B cell (primary cell): ENCODE data around the gene TMEM161B. TPM values are rescaled to one million over a fixed set of nuclear protein-coding genes. Genes with fewer than 3 reads are reported as not detected.
"Not testable (repeated sequence)": the region's sequence is repeated elsewhere in the genome, so short reads cannot be mapped to it uniquely, and the experiment has no call there.

Experiments
- ATAC-seq: fragments of 200-7000 bp; cut with Tn5 transposase; one replicate; pipeline ENCODE4 v1.10.0; 2021; ENCODE audit warnings: low read depth, mild to moderate bottlenecking, moderate number of reproducible peaks, moderate library complexity
- CTCF ChIA-PET: fragments of 350-600 bp; sonication (Branson Sonifier 250); formaldehyde crosslinking; loops from one replicate; lab custom pipeline; 2021; ENCODE audit warnings: antibody characterized with exemption, inconsistent platforms; lab: Charles Lee
- POLR2A ChIA-PET: fragments of 350-600 bp; sonication (Branson Sonifier 250); formaldehyde crosslinking; loops from one replicate; lab custom pipeline; 2021; ENCODE audit warnings: antibody characterized with exemption; lab: Charles Lee
- DNase-seq: peaks from one replicate; pipeline ENCODE4 v3.0.0; 2013
- H2AFZ ChIP-seq: 2 replicates; pipeline ENCODE4 v1.6.1; 2012; ENCODE audit warnings: mild to moderate bottlenecking, low read depth, low read length; ENCODE audit not compliant: insufficient read depth, poor library complexity, severe bottlenecking
- H3K27ac ChIP-seq, 2 donors: 1 replicate in 1 of 2; 2 replicates in 1 of 2; pipeline ENCODE4 v1.5.1; 2012 to 2013; ENCODE audit warnings: low read length in 2 of 2, mild to moderate bottlenecking in 2 of 2, moderate library complexity in 1 of 2
- H3K27me3 ChIP-seq, 4 experiments: fragments of 200-600 bp in 1 of 4; sonication (generic) in 1 of 4; replicated peaks in 1 of 4; 1 replicate in 2 of 4; 2 replicates in 2 of 4; pipeline versions ENCODE4 v1.6.1 to v1.7.0; 2013 to 2016; ENCODE audit warnings: low read length in 3 of 4, mild to moderate bottlenecking in 2 of 4, mixed read lengths in 1 of 4, moderate library complexity in 1 of 4; ENCODE audit not compliant: insufficient read depth in 4 of 4, control insufficient read depth in 3 of 4; ENCODE audit errors: control extremely low read depth in 1 of 4
- H3K36me3 ChIP-seq, 2 experiments: replicated peaks in 1 of 2; 1 replicate in 1 of 2; 2 replicates in 1 of 2; pipeline versions ENCODE4 v1.6.1 to v1.7.1; 2013; ENCODE audit warnings: low read length in 1 of 2; ENCODE audit not compliant: insufficient read depth in 2 of 2, control insufficient read depth in 1 of 2; ENCODE audit errors: control extremely low read depth in 1 of 2, extremely low read depth in 1 of 2
- H3K4me1 ChIP-seq, 2 donors: fragments of 200-600 bp in 1 of 2; sonication (generic) in 1 of 2; 1 replicate in 1 of 2; 2 replicates in 1 of 2; pipeline versions ENCODE4 v1.5.1 to v1.6.1; 2013 to 2017; ENCODE audit warnings: low read length in 2 of 2; ENCODE audit not compliant: control insufficient read depth in 2 of 2, insufficient read depth in 2 of 2
- H3K4me2 ChIP-seq: replicated peaks from 2 replicates; pipeline ENCODE3; 2012; ENCODE audit warnings: mild to moderate bottlenecking, low read depth, low read length; ENCODE audit not compliant: poor library complexity, severe bottlenecking
- H3K4me3 ChIP-seq, 5 experiments: fragments of 200-600 bp in 1 of 5; sonication (generic) in 1 of 5; 1 replicate in 3 of 5; 2 replicates in 2 of 5; pipeline versions ENCODE4 v1.5.1 to v1.7.0; 2011 to 2016; ENCODE audit warnings: low read length in 4 of 5, mild to moderate bottlenecking in 4 of 5, low read depth in 2 of 5, control low read depth in 1 of 5, moderate library complexity in 1 of 5; ENCODE audit not compliant: insufficient read depth in 1 of 5; ENCODE audit errors: control extremely low read depth in 1 of 5, extremely low read depth in 1 of 5
- H3K79me2 ChIP-seq: fragments of 200-600 bp; sonication (generic); one replicate; pipeline ENCODE4 v1.6.0; 2016; ENCODE audit warnings: low read length; ENCODE audit not compliant: control insufficient read depth, insufficient read depth
- H3K9ac ChIP-seq: fragments of 200-600 bp; sonication (generic); 2 replicates; pipeline ENCODE4 v1.6.1; 2017; ENCODE audit warnings: mild to moderate bottlenecking, low read length, moderate library complexity
- H3K9me3 ChIP-seq, 3 donors: one replicate each; pipeline versions ENCODE4 v1.6.1 to v1.7.1; 2013; ENCODE audit warnings: low read length in 2 of 3; ENCODE audit not compliant: control insufficient read depth in 2 of 3, insufficient read depth in 1 of 3; ENCODE audit errors: control extremely low read depth in 1 of 3
- H4K20me1 ChIP-seq: 2 replicates; pipeline ENCODE4 v1.6.0; 2012; ENCODE audit warnings: mild to moderate bottlenecking, low read length; ENCODE audit not compliant: insufficient read depth, control insufficient read depth, poor library complexity, severe bottlenecking
- H3K27ac Mint-ChIP-seq: one replicate; pipeline ENCODE4 v1.8.0; 2021; ENCODE audit warnings: mixed read lengths
- H3K27me3 Mint-ChIP-seq: one replicate; pipeline ENCODE4 v1.8.0; 2021; ENCODE audit warnings: mixed read lengths
- H3K4me1 Mint-ChIP-seq: one replicate; pipeline ENCODE4 v1.8.0; 2021; ENCODE audit warnings: mixed read lengths
- H3K4me3 Mint-ChIP-seq: one replicate; pipeline ENCODE4 v1.8.0; 2021; ENCODE audit warnings: mixed read lengths
- H3K9me3 Mint-ChIP-seq: one replicate; pipeline ENCODE4 v1.8.0; 2022; ENCODE audit warnings: mixed read lengths; ENCODE audit not compliant: insufficient read depth
- CTCF ChIP-seq: fragments of 200-600 bp; IDR thresholded peaks from one replicate; pipeline ENCODE4 v1.8.0; 2022; ENCODE audit warnings: antibody characterized with exemption, mild to moderate bottlenecking
- EZH2 ChIP-seq: IDR thresholded peaks from 2 replicates; pipeline ENCODE4 v1.6.1; 2012; ENCODE audit warnings: borderline replicate concordance, low read depth, mild to moderate bottlenecking, moderate library complexity, low read length; ENCODE audit not compliant: insufficient read depth, poor library complexity, severe bottlenecking
- WGBS: methylation state at CpG from one replicate; pipeline ENCODE4 v1.1.5; 2013; ENCODE audit warnings: missing lambda C conversion rate; ENCODE audit not compliant: insufficient coverage; 5-methylcytosine and 5-hydroxymethylcytosine counted together
- intact Hi-C: fragments of 100-400 bp; cut with micrococcal nuclease; formaldehyde crosslinking; loops from one replicate; pipeline ENCODE4 v1.10.0; 2022
- polyA plus RNA-seq: library from polyadenylated mRNA; depleted of rRNA; stranded (reverse); fragments of >200 nt; gene quantifications from 2 replicates; pipeline ENCODE4 v1.2.3, GENCODE V29; 2012
- total RNA-seq, 2 donors: library from RNA; stranded (reverse); fragments of 120-200 nt in 1 of 2; gene quantifications; 1 replicate in 1 of 2; 2 replicates in 1 of 2; pipeline versions ENCODE4 v1.2.3 to v1.2.4, GENCODE V29; 2013 to 2022

The TMEM161B gene
- total and polyA plus RNA-seq, 2 donors (not counting 1 experiment from before 2014, with no cell fraction given), result 12.7 to 32.2 TPM

DNA sequence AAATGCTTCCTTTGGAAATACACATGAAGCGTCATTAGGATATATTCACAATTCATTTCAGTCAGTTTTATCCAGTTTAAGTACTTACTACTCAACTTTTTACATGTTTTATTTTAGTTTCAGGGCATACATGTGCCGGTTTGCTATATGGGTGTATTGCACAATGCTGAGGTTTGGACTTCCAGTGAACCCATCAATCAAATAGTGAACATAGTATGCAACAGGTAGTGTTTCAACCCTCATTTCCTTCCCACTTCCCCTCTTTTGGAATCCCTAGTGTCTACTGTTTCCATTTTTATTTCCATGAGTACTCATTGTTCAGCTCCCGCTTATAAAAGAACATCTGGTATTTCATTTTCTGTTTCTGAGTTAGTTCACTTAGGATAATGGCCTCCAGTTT lies 74.7 kb downstream of the TMEM161B start:
- H3K79me2 ChIP-seq, result no peaks in the 10 kb centered on the region
- Mint-ChIP-seq H3K4me3 (no peak overlapping the region), H3K4me1 (no peaks in the 10 kb centered on the region), H3K9me3 (no peaks in the 10 kb centered on the region), H3K27me3 (no peaks in the 10 kb centered on the region), H3K27ac (no peak overlapping the region)
- DNase-seq (no peak), ATAC-seq (no peak)
- no peak overlapping the region for H3K4me3 ChIP-seq
- H3K36me3 ChIP-seq, result peaks cover 5 to 10% of the 10 kb centered on the region in 2 experiments
- intact Hi-C loops, result no loop called here
- H2AFZ ChIP-seq, result no peak overlapping the region
- peaks cover 0 to 20% (median 16%) of the 10 kb centered on the region in 3 donors for H3K9me3 ChIP-seq
- no peaks in the 10 kb centered on the region for H4K20me1 ChIP-seq
- no peak overlapping the region for H3K27ac ChIP-seq
- TF ChIP-seq EZH2 (no peak), CTCF (no peak)
- WGBS, result no CpG with 5 or more reads among the region's 3 CpGs
- H3K9ac ChIP-seq, result no peak overlapping the region
- H3K4me2 ChIP-seq, result no peak overlapping the region
- CTCF ChIA-PET, result no interaction called here
- POLR2A ChIA-PET, result no interaction called here
- H3K4me1 ChIP-seq, result no peaks in the 10 kb centered on the region
- H3K27me3 ChIP-seq, result no peaks in the 10 kb centered on the region

- ChIA-PET POLR2A (no interaction called here), CTCF (no interaction called here)
- Histone ChIP-seq H3K9ac (no peak overlapping the region), H2AFZ (no peak overlapping the region), H3K79me2 (no peaks in the 10 kb centered on the region), H3K4me2 (no peak overlapping the region), H3K36me3 (peaks cover 0 to 3% of the 10 kb centered on the region in 2 experiments), H3K9me3 (peaks cover 8 to 39% (median 36%) of the 10 kb centered on the region in 3 donors), H4K20me1 (no peaks in the 10 kb centered on the region), H3K4me1 (no peaks in the 10 kb centered on the region), H3K27me3 (no peaks in the 10 kb centered on the region), H3K27ac (no peak overlapping the region), H3K4me3 (no peak overlapping the region)
- H3K9me3 Mint-ChIP-seq, result peaks cover 3% of the 10 kb centered on the region
- no peak for DNase-seq
- 95% methylated on average over 8 of the region's 9 CpGs for WGBS
- no peak overlapping the region for H3K27ac Mint-ChIP-seq
- H3K4me3 Mint-ChIP-seq, result no peak overlapping the region
- intact Hi-C loops, result no loop called here
- TF ChIP-seq CTCF (no peak), EZH2 (no peak)
- no peak for ATAC-seq
- H3K27me3 Mint-ChIP-seq, result no peaks in the 10 kb centered on the region
- no peaks in the 10 kb centered on the region for H3K4me1 Mint-ChIP-seq
These were observed 78.4 kb downstream of the TMEM161B start for GRCh38 chr5:88190106-88190834.

DNA sequence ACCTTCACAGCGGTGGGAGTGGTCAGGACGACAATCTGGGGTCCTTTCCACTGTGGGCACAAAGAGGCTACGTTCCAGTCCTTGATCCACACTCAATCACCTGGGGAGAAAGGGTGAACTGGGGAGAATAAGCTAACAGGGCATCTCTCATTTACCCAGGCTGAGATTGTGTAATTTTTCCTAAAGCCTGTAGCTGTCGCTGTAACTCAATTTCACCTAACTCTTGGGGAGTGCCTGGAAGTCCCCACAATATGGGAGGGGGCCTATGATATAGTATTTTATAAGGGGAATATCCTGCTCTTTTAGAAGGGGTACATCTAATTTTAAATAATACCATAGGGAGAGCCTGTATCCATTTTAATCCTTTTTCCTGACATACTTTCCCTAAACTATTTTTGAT lies 79.2 kb downstream of the TMEM161B start:
- H3K9ac ChIP-seq, H3K4me3 Mint-ChIP-seq, H3K4me2 ChIP-seq, H3K4me1 ChIP-seq, H3K79me2 ChIP-seq, H3K27me3 ChIP-seq, POLR2A ChIA-PET, ATAC-seq, CTCF ChIA-PET, H3K27ac Mint-ChIP-seq, H4K20me1 ChIP-seq, H3K4me1 Mint-ChIP-seq, H3K36me3 ChIP-seq, H3K9me3 Mint-ChIP-seq, H3K27ac ChIP-seq, H3K27me3 Mint-ChIP-seq, DNase-seq, H2AFZ ChIP-seq, H3K4me3 ChIP-seq, intact Hi-C loops: not testable (repeated sequence)
- peaks cover 8 to 39% (median 36%) of the 10 kb centered on the region in 3 donors for H3K9me3 ChIP-seq
- WGBS, result no CpG with 5 or more reads among the region's 4 CpGs
